Stimulated activated CD4-positive, alpha-beta T cell treated with anti-CD3 and anti-CD28 coated beads, Interleukin-15, amount 100 ng/mL, for 24 hours (primary cell): ENCODE measurements around the gene TMEM53.
"Not testable (repeated sequence)": the region's sequence is repeated elsewhere in the genome, so short reads cannot be mapped to it uniquely, and the experiment has no call there.

Experiments
- DNase-seq: peaks from one replicate; pipeline ENCODE4 v3.0.0-alpha.2; 2020

The TMEM53 gene

GRCh38 chr1:44674113-44675000 lies at the start of gene TMEM53, which contains the start of gene ARMH1:
TSS of gene TMEM53 (minus strand) at chr1:44674481. CDS start at chr1:44674391, 90 bp downstream.
TSS of gene ARMH1 (plus strand) at chr1:44674714. CDS start at chr1:44689698, 14,984 bp downstream.
- peak; percentile 99 for DNase-seq

GRCh38 chr1:44723496-44724295 lies 49.4 kb upstream of the TMEM53 start:
- peak; percentile 79 for DNase-seq

GRCh38 chr1:44723064-44723463 lies 48.8 kb upstream of the TMEM53 start:
- DNase-seq = peak; percentile 55

GRCh38 chr1:44721485-44722361 lies 47.4 kb upstream of the TMEM53 start:
- peak; percentile 89 for DNase-seq

GRCh38 chr1:44720281-44720680 lies 46.0 kb upstream of the TMEM53 start:
- DNase-seq = no peak

- no peak for DNase-seq
Observed at GRCh38 chr1:44719318-44719717, 45.0 kb upstream of the TMEM53 start.

- no peak for DNase-seq
Observed at GRCh38 chr1:44718091-44718490, 43.8 kb upstream of the TMEM53 start.

GRCh38 chr1:44717653-44718052 lies 43.4 kb upstream of the TMEM53 start:
- DNase-seq = no peak

GRCh38 chr1:44717156-44717555 lies 42.9 kb upstream of the TMEM53 start:
- no peak for DNase-seq

- peak; percentile 72 for DNase-seq
Observed at GRCh38 chr1:44714944-44715571, 40.8 kb upstream of the TMEM53 start.

- DNase-seq = no peak
Observed at GRCh38 chr1:44714532-44714931, 40.3 kb upstream of the TMEM53 start.

- no peak for DNase-seq
Observed at GRCh38 chr1:44713321-44713781, 39.1 kb upstream of the TMEM53 start.

- peak; percentile 52 for DNase-seq
Observed at GRCh38 chr1:44707959-44708831, 33.9 kb upstream of the TMEM53 start.

- no peak for DNase-seq
Observed at GRCh38 chr1:44707112-44707881, 33.0 kb upstream of the TMEM53 start.

- DNase-seq = no peak
Observed at GRCh38 chr1:44705938-44706337, 31.7 kb upstream of the TMEM53 start.

GRCh38 chr1:44705470-44705869 lies 31.2 kb upstream of the TMEM53 start:
- no peak for DNase-seq

- no peak for DNase-seq
Observed at GRCh38 chr1:44701141-44701573, 26.9 kb upstream of the TMEM53 start.

GRCh38 chr1:44700573-44700972 lies 26.3 kb upstream of the TMEM53 start:
- no peak for DNase-seq

- not testable (repeated sequence) for DNase-seq
Observed at GRCh38 chr1:44699375-44699774, 25.1 kb upstream of the TMEM53 start.

GRCh38 chr1:44698138-44698537 lies 23.9 kb upstream of the TMEM53 start:
- DNase-seq = no peak
